Loucy (cell line): ENCODE data around the gene CEP112.

Experiments used
- H2AFZ ChIP-seq: fragments of 200-600 bp; sonication (generic); 2 replicates; pipeline ENCODE4 v1.6.0; 2016; ENCODE audit warnings: antibody characterized with exemption, mild to moderate bottlenecking, low read length, moderate library complexity
- H3F3A ChIP-seq: fragments of 200-600 bp; 2 replicates; pipeline ENCODE4 v1.6.0; 2016; ENCODE audit warnings: antibody characterized with exemption, low read depth, mild to moderate bottlenecking
- H3K27me3 ChIP-seq: fragments of 200-600 bp; sonication (generic); 2 replicates; pipeline ENCODE4 v1.6.1; 2014; ENCODE audit warnings: low read length, mild to moderate bottlenecking; ENCODE audit not compliant: insufficient read depth, poor library complexity, severe bottlenecking
- H3K36me3 ChIP-seq: fragments of 200-600 bp; sonication (generic); 2 replicates; pipeline ENCODE4 v1.6.1; 2016; ENCODE audit warnings: low read length; ENCODE audit not compliant: insufficient read depth
- H3K4me1 ChIP-seq: fragments of 200-600 bp; sonication (generic); 2 replicates; pipeline ENCODE4 v1.5.1; 2014; ENCODE audit warnings: low read length, mild to moderate bottlenecking; ENCODE audit not compliant: insufficient read depth, poor library complexity, severe bottlenecking
- H3K4me2 ChIP-seq: fragments of 200-600 bp; sonication (generic); 2 replicates; pipeline ENCODE4 v1.6.0; 2014; ENCODE audit warnings: antibody characterized with exemption, low read length, low read depth, mild to moderate bottlenecking; ENCODE audit not compliant: poor library complexity, severe bottlenecking
- H3K4me3 ChIP-seq: fragments of 200-600 bp; sonication (generic); 2 replicates; pipeline ENCODE4 v1.5.1; 2014; ENCODE audit warnings: low read length, mild to moderate bottlenecking, mixed read lengths; ENCODE audit not compliant: poor library complexity, severe bottlenecking
- H3K79me2 ChIP-seq: fragments of 200-600 bp; sonication (generic); 2 replicates; pipeline ENCODE4 v1.6.1; 2014; ENCODE audit warnings: low read length; ENCODE audit not compliant: insufficient read depth
- H3K9ac ChIP-seq: fragments of 200-600 bp; sonication (generic); 2 replicates; pipeline ENCODE4 v1.6.0; 2014; ENCODE audit warnings: mild to moderate bottlenecking, low read depth, low read length, moderate library complexity; ENCODE audit not compliant: poor library complexity, severe bottlenecking
- H3K9me2 ChIP-seq: fragments of 200-600 bp; sonication (generic); replicated peaks from 2 replicates; pipeline ENCODE4 v1.6.1; 2016; ENCODE audit warnings: low read depth, low read length, mixed read lengths
- H3K9me3 ChIP-seq: fragments of 200-600 bp; sonication (generic); 2 replicates; pipeline ENCODE4 v1.6.1; 2014; ENCODE audit warnings: mild to moderate bottlenecking, antibody characterized with exemption, low read length, low read depth; ENCODE audit not compliant: insufficient read depth
- H4K20me1 ChIP-seq: fragments of 200-600 bp; sonication (generic); 2 replicates; pipeline ENCODE4 v1.6.0; 2014; ENCODE audit warnings: antibody characterized with exemption, low read length, mild to moderate bottlenecking; ENCODE audit not compliant: insufficient read depth, poor library complexity, severe bottlenecking
- EZH2phosphoT487 ChIP-seq: fragments of 200-600 bp; IDR thresholded peaks from 2 replicates; pipeline ENCODE4 v1.6.1; 2018; ENCODE audit warnings: antibody characterized with exemption, mild to moderate bottlenecking, moderate library complexity, borderline replicate concordance
- TF ChIP-seq, protein P1 (sequence below): fragments of 200-600 bp; sonication (generic); conservative IDR thresholded peaks from 2 replicates; pipeline ENCODE4 v1.5.1; 2014; ENCODE audit warnings: mild to moderate bottlenecking, antibody characterized with exemption, low read length

Gene CEP112

DNA sequence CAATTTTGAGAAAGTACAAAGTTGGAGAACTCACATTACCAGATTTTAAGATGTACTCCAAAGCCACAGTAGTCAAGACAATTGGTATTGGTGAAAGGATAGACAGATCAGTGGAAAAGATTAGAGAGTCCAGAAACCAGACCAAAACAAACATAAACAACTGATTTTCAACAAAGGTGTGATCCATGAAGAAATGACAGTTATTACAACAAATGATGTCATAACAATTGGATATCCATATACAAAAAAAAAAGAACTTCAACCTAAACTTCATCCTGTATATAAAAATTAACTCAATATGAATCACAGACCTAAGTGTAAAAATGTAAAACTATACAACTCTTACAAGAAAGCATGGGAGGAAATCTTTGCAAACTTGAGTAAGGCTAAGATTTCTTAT lies 8.4 kb downstream of the CEP112 start:
- no peak for TF ChIP-seq EZH2phosphoT487
- TF ChIP-seq, protein P1, sequence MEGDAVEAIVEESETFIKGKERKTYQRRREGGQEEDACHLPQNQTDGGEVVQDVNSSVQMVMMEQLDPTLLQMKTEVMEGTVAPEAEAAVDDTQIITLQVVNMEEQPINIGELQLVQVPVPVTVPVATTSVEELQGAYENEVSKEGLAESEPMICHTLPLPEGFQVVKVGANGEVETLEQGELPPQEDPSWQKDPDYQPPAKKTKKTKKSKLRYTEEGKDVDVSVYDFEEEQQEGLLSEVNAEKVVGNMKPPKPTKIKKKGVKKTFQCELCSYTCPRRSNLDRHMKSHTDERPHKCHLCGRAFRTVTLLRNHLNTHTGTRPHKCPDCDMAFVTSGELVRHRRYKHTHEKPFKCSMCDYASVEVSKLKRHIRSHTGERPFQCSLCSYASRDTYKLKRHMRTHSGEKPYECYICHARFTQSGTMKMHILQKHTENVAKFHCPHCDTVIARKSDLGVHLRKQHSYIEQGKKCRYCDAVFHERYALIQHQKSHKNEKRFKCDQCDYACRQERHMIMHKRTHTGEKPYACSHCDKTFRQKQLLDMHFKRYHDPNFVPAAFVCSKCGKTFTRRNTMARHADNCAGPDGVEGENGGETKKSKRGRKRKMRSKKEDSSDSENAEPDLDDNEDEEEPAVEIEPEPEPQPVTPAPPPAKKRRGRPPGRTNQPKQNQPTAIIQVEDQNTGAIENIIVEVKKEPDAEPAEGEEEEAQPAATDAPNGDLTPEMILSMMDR = no peak
- H3K36me3 ChIP-seq = no peaks in the 10 kb centered on the region
- no peaks in the 10 kb centered on the region for H3K4me1 ChIP-seq
- no peaks in the 10 kb centered on the region for H3K9me2 ChIP-seq
- H2AFZ ChIP-seq = no peak overlapping the region
- H3K27me3 ChIP-seq = no peaks in the 10 kb centered on the region
- H3K4me3 ChIP-seq = no peak overlapping the region
- no peaks in the 10 kb centered on the region for H3K79me2 ChIP-seq
- no peaks in the 10 kb centered on the region for H3K9me3 ChIP-seq
- H3K9ac ChIP-seq = no peak overlapping the region
- no peaks in the 10 kb centered on the region for H4K20me1 ChIP-seq
- H3K4me2 ChIP-seq = no peak overlapping the region
- no peaks in the 10 kb centered on the region for H3F3A ChIP-seq

DNA sequence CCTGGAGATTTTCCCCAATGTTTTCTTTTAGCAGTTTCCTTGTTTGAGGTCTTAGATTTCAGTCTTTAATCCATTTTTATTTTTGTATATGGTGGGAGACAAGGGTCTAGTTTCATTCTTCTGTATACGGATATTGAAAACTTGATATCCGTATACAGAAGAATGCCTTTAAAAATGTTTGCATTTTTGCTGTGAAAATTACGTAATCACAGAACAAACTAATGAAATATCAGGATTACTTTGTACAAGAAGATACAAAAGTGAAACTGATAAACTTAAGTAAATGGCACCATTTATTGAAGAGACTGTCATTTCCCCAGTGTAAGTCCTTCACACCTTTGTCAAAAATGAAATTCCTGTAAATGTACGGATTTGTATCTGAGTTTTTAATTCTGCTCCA lies 13.3 kb downstream of the CEP112 start:
- no peaks in the 10 kb centered on the region for H3K27me3 ChIP-seq

DNA sequence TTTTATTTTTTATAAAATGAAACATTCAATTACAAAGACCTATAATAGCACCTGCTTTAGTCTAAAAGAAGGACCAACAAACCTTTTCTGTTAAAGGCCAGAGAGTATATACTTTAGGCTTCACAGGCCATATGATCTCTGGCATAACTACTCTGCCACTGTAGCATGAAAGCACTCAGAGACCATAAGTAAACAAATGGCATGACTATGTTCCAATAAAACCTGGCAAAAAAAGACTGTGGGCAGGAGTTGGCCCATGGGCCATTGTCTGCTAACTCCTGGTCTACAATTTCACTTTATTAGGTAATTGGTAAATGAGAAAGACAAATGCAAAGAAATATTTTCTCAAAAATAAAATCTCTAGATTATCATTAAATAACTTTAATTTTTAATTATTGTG lies 14.9 kb downstream of the CEP112 start:
- no peaks in the 10 kb centered on the region for H3K4me1 ChIP-seq
- H3K36me3 ChIP-seq = no peaks in the 10 kb centered on the region
- no peaks in the 10 kb centered on the region for H3K79me2 ChIP-seq
- no peak overlapping the region for H3K4me2 ChIP-seq
- H3K27me3 ChIP-seq = no peaks in the 10 kb centered on the region
- no peaks in the 10 kb centered on the region for H3K9me2 ChIP-seq
- TF ChIP-seq EZH2phosphoT487 = no peak
- TF ChIP-seq, protein P1 = no peak
- H3K4me3 ChIP-seq = no peak overlapping the region
- H3K9me3 ChIP-seq = no peaks in the 10 kb centered on the region
- H3K9ac ChIP-seq = no peak overlapping the region
- no peaks in the 10 kb centered on the region for H4K20me1 ChIP-seq
- H2AFZ ChIP-seq = no peak overlapping the region
- no peaks in the 10 kb centered on the region for H3F3A ChIP-seq

More for the DNA sequence above, 13.3 kb downstream of the CEP112 start:
- Histone ChIP-seq H3K9me2 (no peaks in the 10 kb centered on the region), H3F3A (no peaks in the 10 kb centered on the region), H3K9ac (no peak overlapping the region), H3K4me3 (no peak overlapping the region), H3K4me1 (no peaks in the 10 kb centered on the region), H3K4me2 (no peak overlapping the region), H3K79me2 (no peaks in the 10 kb centered on the region), H2AFZ (no peak overlapping the region), H4K20me1 (no peaks in the 10 kb centered on the region), H3K36me3 (no peaks in the 10 kb centered on the region), H3K9me3 (no peaks in the 10 kb centered on the region)
- TF ChIP-seq, protein P1 = no peak
- TF ChIP-seq EZH2phosphoT487 = no peak
